SU-DHL-6 (cell line): ENCODE data around the gene CBX6.

Experiments
- H2AFZ ChIP-seq: fragments of 200-600 bp; sonication (generic); 2 replicates; pipeline ENCODE4 v1.6.1; 2014; ENCODE audit warnings: low read depth, mild to moderate bottlenecking, moderate library complexity, mixed read lengths, antibody characterized with exemption, low read length; ENCODE audit not compliant: severe bottlenecking
- H3F3A ChIP-seq: fragments of 200-600 bp; shearing (Covaris generic); 2 replicates; pipeline ENCODE4 v1.6.0; 2016; ENCODE audit warnings: antibody characterized with exemption, mild to moderate bottlenecking; ENCODE audit not compliant: insufficient read depth
- H3K27ac ChIP-seq: fragments of 200-600 bp; sonication (generic); 2 replicates; pipeline ENCODE4 v1.5.1; 2016; ENCODE audit warnings: low read depth, mild to moderate bottlenecking, low read length, moderate library complexity, mixed read lengths
- H3K27me3 ChIP-seq: fragments of 200-600 bp; sonication (generic), shearing (Covaris generic); 2 replicates; pipeline ENCODE4 v1.6.0; 2014; ENCODE audit warnings: mild to moderate bottlenecking, low read length
- H3K36me3 ChIP-seq: fragments of 200-600 bp; sonication (generic); 2 replicates; pipeline ENCODE4 v1.6.1; 2014; ENCODE audit warnings: mild to moderate bottlenecking, low read length, mixed read lengths
- H3K4me2 ChIP-seq: fragments of 300-600, 200-600 bp; shearing (Covaris generic), sonication (generic); 2 replicates; pipeline ENCODE4 v1.6.0; 2014; ENCODE audit warnings: low read length, low read depth, mild to moderate bottlenecking; ENCODE audit not compliant: poor library complexity, severe bottlenecking
- H3K4me3 ChIP-seq: fragments of 200-600 bp; sonication (generic); 2 replicates; pipeline ENCODE4 v1.5.1; 2014; ENCODE audit warnings: antibody characterized with exemption, low read length, mild to moderate bottlenecking, mixed read lengths; ENCODE audit not compliant: insufficient read depth, poor library complexity, severe bottlenecking
- H3K79me2 ChIP-seq: fragments of 200-600 bp; sonication (generic); 2 replicates; pipeline ENCODE4 v1.6.1; 2014; ENCODE audit warnings: mild to moderate bottlenecking, low read length, moderate library complexity; ENCODE audit not compliant: insufficient read depth
- H3K9ac ChIP-seq: fragments of 200-600 bp; sonication (generic); 2 replicates; pipeline ENCODE4 v1.7.0; 2014; ENCODE audit warnings: mild to moderate bottlenecking, low read length
- H3K9me2 ChIP-seq: fragments of 200-600 bp; sonication (generic); replicated peaks from 2 replicates; pipeline ENCODE4 v1.6.1; 2014; ENCODE audit warnings: low read length; ENCODE audit not compliant: insufficient read depth
- H3K9me3 ChIP-seq: fragments of 200-600 bp; sonication (generic); 2 replicates; pipeline ENCODE4 v1.6.1; 2014; ENCODE audit warnings: low read length, mixed read lengths; ENCODE audit not compliant: insufficient read depth
- H4K20me1 ChIP-seq: fragments of 200-600 bp; sonication (generic); 2 replicates; pipeline ENCODE4 v1.6.1; 2014; ENCODE audit warnings: low read depth, mild to moderate bottlenecking, antibody characterized with exemption, low read length, moderate library complexity, mixed read lengths
- CTCF ChIP-seq: fragments of 200-600 bp; sonication (generic); IDR thresholded peaks from one replicate; pipeline ENCODE4 v1.5.1; 2017; ENCODE audit warnings: antibody characterized with exemption, mild to moderate bottlenecking, low read length, moderate library complexity; ENCODE audit not compliant: insufficient read depth, poor library complexity, severe bottlenecking
- EZH2phosphoT487 ChIP-seq: fragments of 200-600 bp; sonication (generic), shearing (Covaris generic); conservative IDR thresholded peaks from 2 replicates; pipeline ENCODE4 v1.6.1; 2018; ENCODE audit warnings: mild to moderate bottlenecking, antibody characterized with exemption, low read length, moderate library complexity, mixed read lengths

The CBX6 gene

GRCh38 chr22:38872172-38872830 is at the start of gene CBX6:
Gene CBX6, minus strand, starts transcription at chr22:38872216. Its CDS starts 26 bp downstream, at chr22:38872190.
- H3F3A ChIP-seq = 0 out of 2 replicates have a peak, but pooled peaks cover 3% of the 10 kb centered on the region
- peaks cover 18% of the 10 kb centered on the region; the same call in 1 of the 2 replicates for H3K79me2 ChIP-seq
- no peaks in the 10 kb centered on the region for H4K20me1 ChIP-seq
- no peaks in the 10 kb centered on the region for H3K36me3 ChIP-seq
- 0 out of 2 replicates have a peak, but pooled peaks have one; percentile 83 for TF ChIP-seq EZH2phosphoT487
- no peak for TF ChIP-seq CTCF
- no peaks in the 10 kb centered on the region for H3K9me3 ChIP-seq
- peak within 1 kb of the TSS; percentile 98 for H3K4me3 ChIP-seq
- H3K9me2 ChIP-seq = no peaks in the 10 kb centered on the region
- H3K4me2 ChIP-seq = peak within 1 kb of the TSS; percentile 93
- no peaks in the 10 kb centered on the region for H3K27me3 ChIP-seq
- H2AFZ ChIP-seq = peak within 1 kb of the TSS; percentile 94
- peak within 1 kb of the TSS; percentile 94 for H3K9ac ChIP-seq
- peak within 1 kb of the TSS; percentile 87 for H3K27ac ChIP-seq

GRCh38 chr22:38921806-38922205 is 49.8 kb upstream of the CBX6 start:
- no peak for TF ChIP-seq EZH2phosphoT487
- no peaks in the 10 kb centered on the region for H3K9me3 ChIP-seq
- no peak overlapping the region for H3K27ac ChIP-seq
- H3K4me2 ChIP-seq = no peak overlapping the region
- H4K20me1 ChIP-seq = no peaks in the 10 kb centered on the region
- no peaks in the 10 kb centered on the region for H3K36me3 ChIP-seq
- H3K9ac ChIP-seq = no peak overlapping the region
- no peaks in the 10 kb centered on the region for H3F3A ChIP-seq
- H3K9me2 ChIP-seq = no peaks in the 10 kb centered on the region
- H2AFZ ChIP-seq = no peak overlapping the region
- no peak overlapping the region for H3K4me3 ChIP-seq
- peaks cover 5% of the 10 kb centered on the region for H3K27me3 ChIP-seq
- H3K79me2 ChIP-seq = no peaks in the 10 kb centered on the region

- Histone ChIP-seq H3K9me3 (no peaks in the 10 kb centered on the region), H2AFZ (no peak overlapping the region), H3K27ac (no peak overlapping the region), H3K4me3 (no peak overlapping the region), H3K36me3 (no peaks in the 10 kb centered on the region), H3F3A (no peaks in the 10 kb centered on the region), H3K27me3 (peaks cover 4% of the 10 kb centered on the region), H4K20me1 (no peaks in the 10 kb centered on the region), H3K4me2 (no peak overlapping the region), H3K79me2 (no peaks in the 10 kb centered on the region), H3K9me2 (no peaks in the 10 kb centered on the region), H3K9ac (no peak overlapping the region)
- TF ChIP-seq CTCF (no peak), EZH2phosphoT487 (no peak)
Measured at GRCh38 chr22:38921120-38921519, 49.1 kb upstream of the CBX6 start.

GRCh38 chr22:38919631-38920190 is 47.7 kb upstream of the CBX6 start:
- H3K36me3 ChIP-seq = no peaks in the 10 kb centered on the region
- H3K9me3 ChIP-seq = no peaks in the 10 kb centered on the region
- H3K4me3 ChIP-seq = no peak overlapping the region
- H3K9ac ChIP-seq = no peak overlapping the region
- H3K4me2 ChIP-seq = no peak overlapping the region
- H2AFZ ChIP-seq = no peak overlapping the region
- no peaks in the 10 kb centered on the region; the same call in 1 of the 2 replicates for H3K27me3 ChIP-seq
- no peak for TF ChIP-seq CTCF
- no peak for TF ChIP-seq EZH2phosphoT487
- H3F3A ChIP-seq = no peaks in the 10 kb centered on the region
- no peaks in the 10 kb centered on the region for H3K9me2 ChIP-seq
- no peaks in the 10 kb centered on the region for H4K20me1 ChIP-seq
- H3K27ac ChIP-seq = no peak overlapping the region
- no peaks in the 10 kb centered on the region for H3K79me2 ChIP-seq
